RWPE2 (cell line): ENCODE measurements around the gene AGPAT2.

ENCODE experiments used
- ATAC-seq: fragments of 200-7000 bp; cut with Tn5 transposase; 3 replicates; pipeline ENCODE4 v1.9.1; 2021; ENCODE audit warnings: low read depth
- DNase-seq: peaks from one replicate; pipeline ENCODE4 v3.0.0-alpha.2; 2020; ENCODE audit warnings: low spot score
- H3K27ac ChIP-seq: fragments of 450-650 bp; 2 replicates; pipeline ENCODE4 v1.5.1; 2017; ENCODE audit warnings: mild to moderate bottlenecking; ENCODE audit not compliant: poor library complexity, severe bottlenecking
- H3K27me3 ChIP-seq: fragments of 250-450 bp; sonication (Bioruptor Pico); 2 replicates; pipeline ENCODE4 v1.5.1; 2021; ENCODE audit warnings: mild to moderate bottlenecking, moderate library complexity; ENCODE audit not compliant: insufficient read depth, poor library complexity, severe bottlenecking
- H3K36me3 ChIP-seq: fragments of 250-450 bp; sonication (Bioruptor Pico); 2 replicates; pipeline ENCODE4 v1.5.1; 2020; ENCODE audit warnings: low read depth, mild to moderate bottlenecking, moderate library complexity
- H3K4me1 ChIP-seq: fragments of 250-450 bp; sonication (Bioruptor Pico); 2 replicates; pipeline ENCODE4 v1.5.1; 2021; ENCODE audit warnings: mild to moderate bottlenecking, moderate library complexity; ENCODE audit not compliant: insufficient read depth, poor library complexity, severe bottlenecking
- H3K4me3 ChIP-seq: fragments of 250-450 bp; sonication (Bioruptor Pico); 2 replicates; pipeline ENCODE4 v1.5.1; 2021; ENCODE audit warnings: mild to moderate bottlenecking, moderate library complexity; ENCODE audit not compliant: severe bottlenecking
- H3K9me3 ChIP-seq: fragments of 250-450 bp; sonication (Bioruptor Pico); 2 replicates; pipeline ENCODE4 v1.5.1; 2021; ENCODE audit warnings: mild to moderate bottlenecking, moderate library complexity; ENCODE audit not compliant: severe bottlenecking
- TF ChIP-seq, protein P1 (sequence below): fragments of 450-650 bp; IDR thresholded peaks from one replicate; pipeline ENCODE4 v1.5.1; 2017; ENCODE audit warnings: mild to moderate bottlenecking, moderate library complexity; ENCODE audit not compliant: poor library complexity, severe bottlenecking

Gene AGPAT2

DNA sequence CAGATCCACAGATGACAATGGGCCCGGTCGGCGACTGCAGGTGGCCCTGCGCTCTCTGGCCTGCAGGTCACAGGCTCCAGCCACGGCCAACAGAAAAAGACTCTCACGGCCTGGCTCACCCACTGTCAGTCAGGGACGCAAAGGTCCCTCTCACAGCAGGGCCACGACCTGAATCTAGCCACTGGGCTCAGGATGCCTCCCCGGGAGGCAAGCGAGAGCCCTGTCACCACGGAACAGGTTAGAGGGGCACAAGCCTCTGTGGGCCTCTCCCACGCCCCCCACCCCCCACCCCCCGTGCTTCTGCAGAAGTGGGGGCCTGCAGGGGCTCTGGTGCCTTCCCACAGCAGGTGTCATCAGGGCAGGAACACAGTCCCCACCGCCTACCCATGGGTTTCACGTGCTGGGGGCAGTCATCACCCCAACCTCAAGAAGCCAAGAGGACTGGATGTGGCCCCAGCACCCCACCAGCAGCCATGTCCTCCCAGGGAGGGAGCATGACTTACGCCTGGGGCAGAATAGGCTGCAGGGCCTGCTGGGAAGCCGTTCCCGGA lies 41.8 kb downstream of the AGPAT2 start:
- Histone ChIP-seq H3K36me3 (no peaks in the 10 kb centered on the region), H3K4me1 (no peaks in the 10 kb centered on the region), H3K27ac (no peak overlapping the region), H3K27me3 (peaks cover 3% of the 10 kb centered on the region), H3K9me3 (no peaks in the 10 kb centered on the region), H3K4me3 (no peak overlapping the region)
- DNase-seq, result no peak
- ATAC-seq, result no peak
- TF ChIP-seq, protein P1, sequence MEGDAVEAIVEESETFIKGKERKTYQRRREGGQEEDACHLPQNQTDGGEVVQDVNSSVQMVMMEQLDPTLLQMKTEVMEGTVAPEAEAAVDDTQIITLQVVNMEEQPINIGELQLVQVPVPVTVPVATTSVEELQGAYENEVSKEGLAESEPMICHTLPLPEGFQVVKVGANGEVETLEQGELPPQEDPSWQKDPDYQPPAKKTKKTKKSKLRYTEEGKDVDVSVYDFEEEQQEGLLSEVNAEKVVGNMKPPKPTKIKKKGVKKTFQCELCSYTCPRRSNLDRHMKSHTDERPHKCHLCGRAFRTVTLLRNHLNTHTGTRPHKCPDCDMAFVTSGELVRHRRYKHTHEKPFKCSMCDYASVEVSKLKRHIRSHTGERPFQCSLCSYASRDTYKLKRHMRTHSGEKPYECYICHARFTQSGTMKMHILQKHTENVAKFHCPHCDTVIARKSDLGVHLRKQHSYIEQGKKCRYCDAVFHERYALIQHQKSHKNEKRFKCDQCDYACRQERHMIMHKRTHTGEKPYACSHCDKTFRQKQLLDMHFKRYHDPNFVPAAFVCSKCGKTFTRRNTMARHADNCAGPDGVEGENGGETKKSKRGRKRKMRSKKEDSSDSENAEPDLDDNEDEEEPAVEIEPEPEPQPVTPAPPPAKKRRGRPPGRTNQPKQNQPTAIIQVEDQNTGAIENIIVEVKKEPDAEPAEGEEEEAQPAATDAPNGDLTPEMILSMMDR, result no peak

DNA sequence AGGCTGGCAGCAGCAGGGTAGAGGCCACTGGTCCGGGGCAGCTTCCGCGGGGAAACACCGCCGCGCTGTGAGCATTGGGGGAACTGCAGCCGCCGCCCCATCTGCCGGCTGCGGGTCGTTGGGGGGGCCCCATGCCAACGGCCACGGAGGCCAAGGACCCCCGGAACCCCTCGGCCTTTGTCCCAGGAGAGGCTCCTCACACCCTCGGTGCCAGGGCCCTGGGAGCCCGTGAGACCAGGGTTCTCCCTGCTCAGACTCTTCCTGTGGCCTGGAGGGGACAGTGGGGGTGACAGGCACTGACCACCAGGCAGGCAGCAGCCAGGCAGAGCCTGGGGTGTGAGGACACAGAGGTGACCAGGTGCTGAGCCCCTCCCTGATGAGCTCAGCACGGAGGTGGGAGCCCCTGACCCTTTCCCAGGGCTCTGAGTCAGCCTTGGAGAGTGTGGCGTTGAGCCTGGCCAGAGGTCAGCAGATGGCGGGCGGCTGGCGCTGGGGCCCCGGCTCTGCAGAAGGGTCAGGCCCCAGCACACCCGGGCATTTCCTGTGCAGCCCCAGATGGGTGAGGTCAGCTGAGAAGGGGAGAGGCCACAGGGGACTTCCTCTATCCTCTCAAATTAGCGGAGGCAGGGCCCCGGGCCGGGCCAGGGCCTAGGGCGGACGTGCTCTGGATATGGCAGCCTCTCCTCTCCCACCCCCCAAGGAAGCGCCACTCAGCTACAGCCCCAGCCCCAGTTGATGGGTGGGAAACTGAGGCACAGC lies 42.5 kb downstream of the AGPAT2 start:
- no peaks in the 10 kb centered on the region for H3K4me1 ChIP-seq
- no peaks in the 10 kb centered on the region for H3K9me3 ChIP-seq
- ATAC-seq (peak; percentile 86), DNase-seq (no peak)
- TF ChIP-seq, protein P1, result peak; percentile 82
- H3K27me3 ChIP-seq, result peaks cover 3% of the 10 kb centered on the region
- no peaks in the 10 kb centered on the region for H3K36me3 ChIP-seq
- no peak overlapping the region for H3K4me3 ChIP-seq
- no peak overlapping the region for H3K27ac ChIP-seq

- TF ChIP-seq, protein P1, result no peak
- Histone ChIP-seq H3K9me3 (no peaks in the 10 kb centered on the region), H3K4me1 (no peaks in the 10 kb centered on the region), H3K36me3 (no peaks in the 10 kb centered on the region), H3K4me3 (no peak overlapping the region), H3K27ac (no peak overlapping the region), H3K27me3 (peaks cover 3% of the 10 kb centered on the region)
- ATAC-seq (no peak), DNase-seq (no peak)
These were observed 43.0 kb downstream of the AGPAT2 start for GRCh38 chr9:136644343-136644592.

- Histone ChIP-seq H3K4me1 (no peaks in the 10 kb centered on the region), H3K27me3 (peaks cover 3% of the 10 kb centered on the region), H3K36me3 (no peaks in the 10 kb centered on the region), H3K27ac (no peak overlapping the region), H3K4me3 (no peak overlapping the region), H3K9me3 (no peaks in the 10 kb centered on the region)
- DNase-seq, result no peak
- no peak for ATAC-seq
- TF ChIP-seq, protein P1, result no peak
These were observed 43.5 kb downstream of the AGPAT2 start for GRCh38 chr9:136643596-136644342.

GRCh38 chr9:136642439-136642921 lies 44.8 kb downstream of the AGPAT2 start:
- no peak for ATAC-seq

More at GRCh38 chr9:136642439-136642921, 44.8 kb downstream of the AGPAT2 start:
- DNase-seq, result no peak
- no peak overlapping the region for H3K4me3 ChIP-seq
- H3K27ac ChIP-seq, result no peak overlapping the region
- H3K9me3 ChIP-seq, result no peaks in the 10 kb centered on the region
- TF ChIP-seq, protein P1, result no peak
- peaks cover 3% of the 10 kb centered on the region for H3K27me3 ChIP-seq
- H3K36me3 ChIP-seq, result no peaks in the 10 kb centered on the region
- H3K4me1 ChIP-seq, result no peaks in the 10 kb centered on the region
